HCT116 (cell line): ENCODE measurements around the gene MYCL. TPM values are rescaled to one million over a fixed set of nuclear protein-coding genes. Genes with fewer than 3 reads are reported as not detected.

Experiments
- ATAC-seq: fragments of 200-7000 bp; cut with Tn5 transposase; 2 replicates; pipeline ENCODE4 v1.9.1; 2020; ENCODE audit warnings: mild to moderate bottlenecking, moderate library complexity
- BruUV-seq: library from RNA; stranded (reverse); fragments of 400-500 nt; replicated peaks from 2 replicates; lab custom pipeline; 2021; lab: Mats Ljungman, UMichigan
- CTCF ChIA-PET: fragments of 300-600 bp; sonication (Branson Sonifier 250); formaldehyde crosslinking; loops from one replicate; lab custom pipeline; 2021; ENCODE audit warnings: antibody characterized with exemption; lab: Charles Lee
- POLR2A ChIA-PET: fragments of 300-600, 350-600 bp; sonication (Branson Sonifier 250); formaldehyde crosslinking; loops from one replicate; lab custom pipeline; 2021; ENCODE audit warnings: antibody characterized with exemption; lab: Charles Lee
- RAD21 ChIA-PET, 2 experiments: fragments of 300-600 bp; sonication (Branson Sonifier 250); formaldehyde crosslinking; loops; one replicate each; lab custom pipeline; 2023; ENCODE audit warnings: low total read pairs in 2 of 2; ENCODE audit not compliant: uncharacterized antibody in 2 of 2, unreplicated experiment in 2 of 2, low non-redundant PET in 1 of 2; lab: Charles Lee
- DNase-seq: peaks from one replicate; pipeline ENCODE4 v3.0.0-alpha.2; 2010; ENCODE audit warnings: low read depth, low spot score
- H2AFZ ChIP-seq: fragments of 200-600 bp; shearing (Covaris generic), sonication (generic); 2 replicates; pipeline ENCODE4 v1.6.1; 2017; ENCODE audit warnings: low read depth, mixed run types, mixed read lengths, antibody characterized with exemption, low read length; ENCODE audit not compliant: poor library complexity, severe bottlenecking
- H3K27ac ChIP-seq: 2 replicates; pipeline ENCODE4 v1.5.1; 2012; ENCODE audit warnings: low read depth, low read length
- H3K27me3 ChIP-seq: fragments of 200-600 bp; sonication (generic); 2 replicates; pipeline ENCODE4 v1.6.1; 2016; ENCODE audit warnings: mixed run types, low read length, mixed read lengths; ENCODE audit not compliant: insufficient read depth
- H3K36me3 ChIP-seq, 2 experiments: fragments of 200-500 bp in 1 of 2; fragments of 200-600 bp in 1 of 2; sonication (Bioruptor generic) in 1 of 2; sonication (generic) in 1 of 2; 2 replicates each; pipeline versions ENCODE4 v1.5.1 to v1.6.1; 2014 to 2016; ENCODE audit warnings: low read length in 2 of 2, inconsistent platforms in 1 of 2, mixed read lengths in 1 of 2, mixed run types in 1 of 2; ENCODE audit not compliant: insufficient read depth in 2 of 2, control insufficient read depth in 1 of 2
- H3K4me1 ChIP-seq, 2 experiments: fragments of 200-600 bp in 1 of 2; sonication (generic) in 1 of 2; 2 replicates each; pipeline versions ENCODE4 v1.5.1 to v1.6.1; 2012 to 2017; ENCODE audit warnings: low read length in 2 of 2, inconsistent platforms in 1 of 2, mild to moderate bottlenecking in 1 of 2, mixed read lengths in 1 of 2, mixed run types in 1 of 2, moderate library complexity in 1 of 2; ENCODE audit not compliant: insufficient read depth in 2 of 2, control insufficient read depth in 1 of 2
- H3K4me2 ChIP-seq: fragments of 200-600 bp; sonication (generic); 2 replicates; pipeline ENCODE4 v1.6.1; 2017; ENCODE audit warnings: mixed run types, low read length, mixed read lengths
- H3K4me3 ChIP-seq, 2 experiments: fragments of 200-600 bp in 1 of 2; sonication (generic) in 1 of 2; replicated peaks in 1 of 2; 2 replicates each; pipeline ENCODE4 v1.5.1; 2011 to 2016; ENCODE audit warnings: low read length in 2 of 2, control low read depth in 1 of 2, low read depth in 1 of 2, mild to moderate bottlenecking in 1 of 2, mixed read lengths in 1 of 2, mixed run types in 1 of 2
- H3K79me2 ChIP-seq: fragments of 200-600 bp; sonication (generic); 2 replicates; pipeline ENCODE4 v1.6.1; 2017; ENCODE audit warnings: mild to moderate bottlenecking, mixed run types, low read length, moderate library complexity, mixed read lengths; ENCODE audit not compliant: insufficient read depth
- H3K9ac ChIP-seq: fragments of 200-600 bp; sonication (generic); 2 replicates; pipeline ENCODE4 v1.6.1; 2016; ENCODE audit warnings: low read length, mixed read lengths
- H3K9me2 ChIP-seq: fragments of 200-600 bp; sonication (generic), shearing (Covaris generic); 2 replicates; pipeline ENCODE4 v1.6.1; 2017; ENCODE audit warnings: mixed run types, mild to moderate bottlenecking, moderate library complexity; ENCODE audit not compliant: insufficient read depth
- H3K9me3 ChIP-seq, 2 experiments: fragments of 200-500 bp in 1 of 2; fragments of 200-600 bp in 1 of 2; sonication (Bioruptor generic) in 1 of 2; sonication (generic) in 1 of 2; 2 replicates each; pipeline ENCODE4 v1.6.1; 2014 to 2017; ENCODE audit warnings: low read length in 2 of 2, mixed read lengths in 2 of 2, inconsistent platforms in 1 of 2, low read depth in 1 of 2, mild to moderate bottlenecking in 1 of 2, mixed run types in 1 of 2, moderate library complexity in 1 of 2; ENCODE audit not compliant: control insufficient read depth in 1 of 2, insufficient read depth in 1 of 2
- H4K20me1 ChIP-seq: fragments of 200-600 bp; sonication (generic), shearing (Covaris generic); 2 replicates; pipeline ENCODE4 v1.6.1; 2017; ENCODE audit warnings: mixed run types, mild to moderate bottlenecking, moderate library complexity; ENCODE audit not compliant: insufficient read depth
- EGR1 ChIP-seq: IDR thresholded peaks from 2 replicates; pipeline ENCODE4 v1.6.1; 2012; ENCODE audit warnings: low read depth
- ELF1 ChIP-seq: IDR thresholded peaks from 2 replicates; pipeline ENCODE4 v1.6.1; 2012; ENCODE audit warnings: low read depth, borderline replicate concordance
- EZH2 ChIP-seq: fragments of 200-600 bp; sonication (generic); IDR thresholded peaks from 2 replicates; pipeline ENCODE4 v1.6.1; 2017; ENCODE audit warnings: antibody characterized with exemption, mixed run types
- EZH2phosphoT487 ChIP-seq: fragments of 200-600 bp; IDR thresholded peaks from 2 replicates; pipeline ENCODE4 v1.6.1; 2018; ENCODE audit warnings: antibody characterized with exemption, borderline replicate concordance
- FOSL1 ChIP-seq: IDR thresholded peaks from 2 replicates; pipeline ENCODE4 v1.6.1; 2012; ENCODE audit warnings: low read depth
- RAD21 ChIP-seq: IDR thresholded peaks from 2 replicates; pipeline ENCODE4 v1.6.1; 2012; ENCODE audit warnings: low read depth, mild to moderate bottlenecking
- SIN3A ChIP-seq: IDR thresholded peaks from 2 replicates; pipeline ENCODE4 v1.6.1; 2012; ENCODE audit warnings: low read depth
- TCF7L2 ChIP-seq: IDR thresholded peaks from 2 replicates; pipeline ENCODE4 v1.7.0; 2011; ENCODE audit warnings: borderline replicate concordance, inconsistent platforms; ENCODE audit not compliant: insufficient read depth, insufficient read length; ENCODE audit errors: extremely low read depth
- YY1 ChIP-seq: IDR thresholded peaks from 2 replicates; pipeline ENCODE4 v1.6.1; 2011; ENCODE audit warnings: low read length, low read depth, moderate library complexity, mild to moderate bottlenecking; ENCODE audit not compliant: insufficient replicate concordance; ENCODE audit errors: extremely low read depth
- ZFX ChIP-seq: fragments of 450-650 bp; IDR thresholded peaks from 2 replicates; pipeline ENCODE4 v1.6.1; 2017
- intact Hi-C: fragments of 100-400 bp; cut with micrococcal nuclease; formaldehyde crosslinking; loops from 2 replicates; pipeline ENCODE4 v1.10.0; 2022
- total RNA-seq: library from RNA; stranded (reverse); gene quantifications from one replicate; pipeline ENCODE4 v1.2.1, GENCODE V29; 2021; ENCODE audit not compliant: unreplicated experiment
- TF ChIP-seq, protein P1 (sequence below): IDR thresholded peaks from 2 replicates; pipeline ENCODE4 v1.6.1; 2012; ENCODE audit warnings: low read depth
- TF ChIP-seq, protein P2 (sequence below): IDR thresholded peaks from 2 replicates; pipeline ENCODE4 v1.6.1; 2011; ENCODE audit warnings: mild to moderate bottlenecking, low read length, moderate library complexity; ENCODE audit not compliant: insufficient replicate concordance; ENCODE audit errors: extremely low read depth

Gene MYCL
- total RNA-seq, 1 experiment from 2014 or later, result 10.0 TPM

DNA sequence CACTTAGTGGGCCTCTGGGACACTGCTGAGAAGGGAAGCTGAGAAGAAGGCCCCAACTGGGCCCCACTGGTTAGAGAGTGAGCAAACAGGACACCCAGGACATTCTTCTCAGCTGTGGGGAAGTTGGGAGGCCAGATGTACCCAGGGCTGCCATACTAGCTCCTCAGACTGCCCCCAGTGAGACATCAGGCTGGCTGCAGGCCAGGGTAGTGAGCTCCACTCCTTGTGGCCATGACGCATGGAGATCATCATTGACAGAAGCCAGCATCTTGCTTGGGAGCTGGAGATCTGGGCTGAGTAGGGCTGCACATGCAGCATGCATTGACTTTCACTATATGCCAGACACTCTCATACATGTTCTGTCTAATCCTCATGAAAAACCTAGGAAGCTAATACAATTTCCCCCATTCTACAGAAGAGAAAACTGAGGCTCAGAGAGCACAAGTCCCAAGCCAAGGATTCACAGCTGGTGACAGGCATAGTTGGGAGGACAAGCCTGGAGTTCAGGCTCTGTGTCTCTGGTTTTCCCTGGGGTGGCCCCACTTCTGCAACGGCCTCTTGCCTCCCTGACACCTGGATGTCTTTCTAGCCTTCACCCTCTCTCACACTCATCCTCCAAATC is 24.1 kb upstream of the MYCL start:
- intact Hi-C loops, result no loop called here
- ATAC-seq (no peak), DNase-seq (no peak)
- H3K4me2 ChIP-seq, result no peak overlapping the region
- H3K4me3 ChIP-seq, result no peak overlapping the region
- no peak overlapping the region for H3K27ac ChIP-seq
- no peaks in the 10 kb centered on the region for H4K20me1 ChIP-seq
- no peaks in the 10 kb centered on the region for H3K79me2 ChIP-seq
- ChIA-PET CTCF (interaction anchor here (0.6 kb wide), 1 partner anchor 9 kb away, joined by 4 read pairs; no protein-coding TSS in a partner anchor), RAD21 (no interaction called here), POLR2A (no interaction called here)
- no peaks in the 10 kb centered on the region for H3K27me3 ChIP-seq
- H3K9me3 ChIP-seq, result no peaks in the 10 kb centered on the region
- no peaks in the 10 kb centered on the region for H3K36me3 ChIP-seq
- H3K9ac ChIP-seq, result no peak overlapping the region
- no peaks in the 10 kb centered on the region for H3K9me2 ChIP-seq
- BruUV-seq, result no TSS peak
- no peak overlapping the region for H2AFZ ChIP-seq
- H3K4me1 ChIP-seq, result no peaks in the 10 kb centered on the region
- TF ChIP-seq FOSL1 (no peak), YY1 (no peak), TCF7L2 (no peak), RAD21 (no peak), ZFX (no peak), SIN3A (no peak), EZH2 (no peak), EZH2phosphoT487 (no peak), ELF1 (no peak), EGR1 (no peak)
- TF ChIP-seq, protein P1, sequence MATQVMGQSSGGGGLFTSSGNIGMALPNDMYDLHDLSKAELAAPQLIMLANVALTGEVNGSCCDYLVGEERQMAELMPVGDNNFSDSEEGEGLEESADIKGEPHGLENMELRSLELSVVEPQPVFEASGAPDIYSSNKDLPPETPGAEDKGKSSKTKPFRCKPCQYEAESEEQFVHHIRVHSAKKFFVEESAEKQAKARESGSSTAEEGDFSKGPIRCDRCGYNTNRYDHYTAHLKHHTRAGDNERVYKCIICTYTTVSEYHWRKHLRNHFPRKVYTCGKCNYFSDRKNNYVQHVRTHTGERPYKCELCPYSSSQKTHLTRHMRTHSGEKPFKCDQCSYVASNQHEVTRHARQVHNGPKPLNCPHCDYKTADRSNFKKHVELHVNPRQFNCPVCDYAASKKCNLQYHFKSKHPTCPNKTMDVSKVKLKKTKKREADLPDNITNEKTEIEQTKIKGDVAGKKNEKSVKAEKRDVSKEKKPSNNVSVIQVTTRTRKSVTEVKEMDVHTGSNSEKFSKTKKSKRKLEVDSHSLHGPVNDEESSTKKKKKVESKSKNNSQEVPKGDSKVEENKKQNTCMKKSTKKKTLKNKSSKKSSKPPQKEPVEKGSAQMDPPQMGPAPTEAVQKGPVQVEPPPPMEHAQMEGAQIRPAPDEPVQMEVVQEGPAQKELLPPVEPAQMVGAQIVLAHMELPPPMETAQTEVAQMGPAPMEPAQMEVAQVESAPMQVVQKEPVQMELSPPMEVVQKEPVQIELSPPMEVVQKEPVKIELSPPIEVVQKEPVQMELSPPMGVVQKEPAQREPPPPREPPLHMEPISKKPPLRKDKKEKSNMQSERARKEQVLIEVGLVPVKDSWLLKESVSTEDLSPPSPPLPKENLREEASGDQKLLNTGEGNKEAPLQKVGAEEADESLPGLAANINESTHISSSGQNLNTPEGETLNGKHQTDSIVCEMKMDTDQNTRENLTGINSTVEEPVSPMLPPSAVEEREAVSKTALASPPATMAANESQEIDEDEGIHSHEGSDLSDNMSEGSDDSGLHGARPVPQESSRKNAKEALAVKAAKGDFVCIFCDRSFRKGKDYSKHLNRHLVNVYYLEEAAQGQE, result no peak
- TF ChIP-seq, protein P2, sequence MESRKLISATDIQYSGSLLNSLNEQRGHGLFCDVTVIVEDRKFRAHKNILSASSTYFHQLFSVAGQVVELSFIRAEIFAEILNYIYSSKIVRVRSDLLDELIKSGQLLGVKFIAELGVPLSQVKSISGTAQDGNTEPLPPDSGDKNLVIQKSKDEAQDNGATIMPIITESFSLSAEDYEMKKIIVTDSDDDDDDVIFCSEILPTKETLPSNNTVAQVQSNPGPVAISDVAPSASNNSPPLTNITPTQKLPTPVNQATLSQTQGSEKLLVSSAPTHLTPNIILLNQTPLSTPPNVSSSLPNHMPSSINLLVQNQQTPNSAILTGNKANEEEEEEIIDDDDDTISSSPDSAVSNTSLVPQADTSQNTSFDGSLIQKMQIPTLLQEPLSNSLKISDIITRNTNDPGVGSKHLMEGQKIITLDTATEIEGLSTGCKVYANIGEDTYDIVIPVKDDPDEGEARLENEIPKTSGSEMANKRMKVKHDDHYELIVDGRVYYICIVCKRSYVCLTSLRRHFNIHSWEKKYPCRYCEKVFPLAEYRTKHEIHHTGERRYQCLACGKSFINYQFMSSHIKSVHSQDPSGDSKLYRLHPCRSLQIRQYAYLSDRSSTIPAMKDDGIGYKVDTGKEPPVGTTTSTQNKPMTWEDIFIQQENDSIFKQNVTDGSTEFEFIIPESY, result no peak
- TF ChIP-seq, all 23 proteins: peak for 0
